AML-193 (cell line): Measurements from ENCODE around the gene TRIP11.

ENCODE experiments used
- DNase-seq, 2 experiments: peaks; one replicate each; lab custom pipeline; 2025; lab: John Stamatoyannopoulos, UW

Gene TRIP11

GRCh38 chr14:91918186-91918883 lies 121.5 kb downstream of the TRIP11 start:
- DNase-seq: no peak
